ENCODE data around the gene MXRA5. TPM values are rescaled to one million over a fixed set of nuclear protein-coding genes. Genes with fewer than 3 reads are reported as not detected.
A peak's percentile ranks its signal among the peaks of the same experiment; 100 is the strongest.
"Not testable (repeated sequence)": the region's sequence is repeated elsewhere in the genome, so short reads cannot be mapped to it uniquely, and the experiment has no call there.

MXRA5 gene
- total RNA-seq, 1 experiment from 2014 or later: not detected

DNA sequence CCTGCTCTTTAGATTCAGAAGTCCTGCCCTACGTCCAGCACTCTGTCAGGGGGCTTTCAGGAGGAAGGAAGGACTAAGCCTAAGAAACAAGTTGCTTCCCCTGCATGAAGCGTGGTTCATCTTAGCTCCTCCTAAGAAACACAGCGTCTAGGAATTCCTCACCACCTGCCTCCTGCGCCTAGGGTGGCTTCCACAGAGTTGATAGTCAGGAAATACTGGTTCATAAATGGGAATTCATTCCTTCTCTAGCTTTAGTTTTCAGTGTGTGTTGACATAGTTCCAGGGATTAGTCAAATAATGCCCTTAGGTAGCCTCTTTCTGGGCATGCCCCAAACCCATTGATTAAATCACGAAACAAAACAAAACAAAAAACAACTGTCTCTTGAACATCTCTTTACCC, 1.7 kb upstream of the MXRA5 start:
- DNase-seq: no peak
- no peak overlapping the region for H3K4me3 ChIP-seq
- H3K9me3 ChIP-seq: no peaks in the 10 kb centered on the region
- no peaks in the 10 kb centered on the region for H3K36me3 ChIP-seq
- H3K27me3 ChIP-seq: peaks cover 22% of the 10 kb centered on the region

- peaks cover 22% of the 10 kb centered on the region for H3K27me3 ChIP-seq
- no peaks in the 10 kb centered on the region for H3K9me3 ChIP-seq
- no peaks in the 10 kb centered on the region for H3K36me3 ChIP-seq
- H3K4me3 ChIP-seq: peak overlapping the region; percentile 30
- peak; percentile 46 for DNase-seq
Observed at GRCh38 chrX:3345281-3346191, 916 bp downstream of the MXRA5 start.

- H3K27me3 ChIP-seq: peaks cover 22% of the 10 kb centered on the region
- DNase-seq, H3K9me3 ChIP-seq, H3K4me3 ChIP-seq, H3K36me3 ChIP-seq: not testable (repeated sequence)
Observed at GRCh38 chrX:3343569-3343968, 2.9 kb downstream of the MXRA5 start.

GRCh38 chrX:3340016-3340415, 6.4 kb downstream of the MXRA5 start:
- H3K27me3 ChIP-seq: peaks cover 8% of the 10 kb centered on the region
- H3K36me3 ChIP-seq: no peaks in the 10 kb centered on the region
- H3K4me3 ChIP-seq: no peak overlapping the region
- no peaks in the 10 kb centered on the region for H3K9me3 ChIP-seq
- DNase-seq: no peak

- Histone ChIP-seq H3K4me3 (no peak overlapping the region), H3K36me3 (no peaks in the 10 kb centered on the region), H3K9me3 (no peaks in the 10 kb centered on the region), H3K27me3 (no peaks in the 10 kb centered on the region)
- no peak for DNase-seq
Observed at GRCh38 chrX:3326681-3327080, 19.8 kb downstream of the MXRA5 start.

DNA sequence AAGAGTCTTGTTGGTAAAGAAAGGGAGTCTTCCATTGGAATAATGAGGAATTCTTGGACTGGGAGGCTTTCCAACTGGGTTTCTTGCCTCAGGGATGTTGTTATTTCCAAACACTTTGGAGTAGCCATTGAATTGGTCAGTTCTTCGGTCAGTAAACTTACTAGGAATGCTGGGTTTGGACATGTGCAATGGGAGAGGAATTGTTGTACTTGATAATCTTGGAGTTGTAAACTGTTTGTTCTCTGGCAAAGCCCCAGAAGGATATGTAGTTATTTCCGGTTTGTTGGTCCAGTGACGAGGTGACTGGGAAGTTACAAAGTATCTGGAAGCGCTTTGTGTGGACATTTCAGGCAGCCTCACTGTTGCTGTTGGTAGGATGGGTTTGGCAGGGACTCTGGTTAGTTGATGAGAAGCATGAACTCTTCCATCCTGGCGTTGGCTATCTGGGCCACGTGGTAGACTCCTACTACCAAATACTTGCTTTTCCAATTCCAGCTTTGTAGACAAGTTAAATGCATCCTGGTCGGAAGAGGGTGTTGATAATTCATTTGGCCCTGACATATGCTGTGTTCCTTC, 25.9 kb downstream of the MXRA5 start:
- no peak for DNase-seq
- Histone ChIP-seq H3K4me3 (no peak overlapping the region), H3K9me3 (no peaks in the 10 kb centered on the region), H3K36me3 (no peaks in the 10 kb centered on the region), H3K27me3 (no peaks in the 10 kb centered on the region)

DNA sequence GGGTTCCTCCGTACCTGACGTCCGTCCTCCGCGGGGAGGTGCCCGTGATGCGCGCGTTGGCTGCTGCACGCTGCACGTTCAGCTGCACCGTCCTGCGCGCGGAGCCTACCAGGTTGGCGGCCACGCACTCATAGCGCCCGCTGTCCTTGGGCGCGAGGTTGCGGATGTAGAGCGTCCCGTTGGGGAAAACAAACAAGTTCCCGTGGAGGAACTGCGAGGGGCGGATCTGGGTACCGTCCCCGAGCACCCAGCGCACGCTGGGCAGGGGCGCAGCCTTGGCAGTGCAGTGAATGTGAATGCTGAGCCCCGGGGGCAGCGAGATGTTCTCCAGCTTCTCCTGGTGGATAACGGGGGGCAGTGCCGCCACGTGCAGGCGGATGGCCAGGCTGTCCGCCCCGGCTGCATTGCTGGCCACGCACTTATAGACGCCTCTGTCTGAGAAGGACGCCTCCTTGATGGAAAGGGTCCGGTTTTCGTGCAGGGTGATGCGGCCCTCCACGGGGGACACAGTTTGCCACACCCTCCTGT, 29.2 kb downstream of the MXRA5 start:
- Histone ChIP-seq H3K9me3 (no peaks in the 10 kb centered on the region), H3K27me3 (no peaks in the 10 kb centered on the region), H3K36me3 (no peaks in the 10 kb centered on the region), H3K4me3 (no peak overlapping the region)
- no peak for DNase-seq

GRCh38 chrX:3312109-3312508, 34.3 kb downstream of the MXRA5 start:
- Histone ChIP-seq H3K4me3 (no peak overlapping the region), H3K27me3 (no peaks in the 10 kb centered on the region), H3K36me3 (no peaks in the 10 kb centered on the region), H3K9me3 (no peaks in the 10 kb centered on the region)
- no peak for DNase-seq

- Histone ChIP-seq H3K36me3 (no peaks in the 10 kb centered on the region), H3K27me3 (no peaks in the 10 kb centered on the region), H3K9me3 (no peaks in the 10 kb centered on the region), H3K4me3 (no peak overlapping the region)
- DNase-seq: no peak
Observed at GRCh38 chrX:3307881-3308280, 38.6 kb downstream of the MXRA5 start.

DNA sequence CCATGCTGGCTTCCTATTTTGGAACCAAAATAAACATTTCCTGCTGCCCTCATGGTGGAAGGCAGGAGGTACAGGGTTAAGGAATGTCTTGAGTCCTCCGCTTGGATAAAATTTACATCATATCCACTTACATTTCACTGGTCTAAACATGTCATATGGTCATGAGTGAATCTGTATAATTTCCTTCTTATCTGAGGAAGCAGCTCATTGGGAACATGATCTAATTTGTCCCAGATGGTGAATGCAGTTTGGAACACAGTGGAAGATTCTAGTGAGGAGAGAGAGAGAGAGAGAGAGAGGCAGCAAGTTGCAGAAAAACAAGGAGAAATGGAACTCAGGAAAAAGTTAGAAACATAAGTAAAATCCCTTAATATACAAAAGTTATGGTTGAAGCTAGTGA, 46.8 kb downstream of the MXRA5 start:
- H3K4me3 ChIP-seq: no peak overlapping the region
- no peak for DNase-seq
- H3K9me3 ChIP-seq: no peaks in the 10 kb centered on the region
- H3K36me3 ChIP-seq: no peaks in the 10 kb centered on the region
- H3K27me3 ChIP-seq: no peaks in the 10 kb centered on the region

- H3K36me3 ChIP-seq: no peaks in the 10 kb centered on the region
- no peaks in the 10 kb centered on the region for H3K27me3 ChIP-seq
- H3K4me3 ChIP-seq: no peak overlapping the region
- no peaks in the 10 kb centered on the region for H3K9me3 ChIP-seq
- DNase-seq: peak; percentile 9
Observed at GRCh38 chrX:3295731-3296130, 50.7 kb downstream of the MXRA5 start.

GRCh38 chrX:3293251-3293650, 53.2 kb downstream of the MXRA5 start:
- no peaks in the 10 kb centered on the region for H3K27me3 ChIP-seq
- H3K36me3 ChIP-seq: no peaks in the 10 kb centered on the region
- no peaks in the 10 kb centered on the region for H3K9me3 ChIP-seq
- no peak for DNase-seq
- H3K4me3 ChIP-seq: no peak overlapping the region

DNA sequence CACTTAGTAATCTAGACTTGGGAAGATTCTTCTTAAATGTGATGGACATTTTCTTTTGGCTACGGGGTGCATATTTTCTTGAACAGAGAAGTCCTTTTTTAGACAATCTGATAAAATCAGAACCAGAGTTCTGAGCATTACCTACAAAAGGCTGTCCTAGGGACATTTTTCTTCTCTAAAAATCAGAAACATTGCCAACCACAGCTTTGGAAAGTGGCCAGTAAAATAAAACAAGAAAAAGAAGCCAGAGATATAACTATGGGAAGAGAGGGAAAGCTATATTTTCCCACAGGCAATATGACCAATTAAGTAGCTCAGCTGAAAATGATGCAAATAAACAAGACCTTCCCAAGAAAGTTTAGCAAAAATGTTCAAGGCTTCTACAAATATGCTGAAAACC, 55.9 kb downstream of the MXRA5 start:
- H3K9me3 ChIP-seq: no peaks in the 10 kb centered on the region
- no peak overlapping the region for H3K4me3 ChIP-seq
- H3K36me3 ChIP-seq: no peaks in the 10 kb centered on the region
- no peak for DNase-seq
- no peaks in the 10 kb centered on the region for H3K27me3 ChIP-seq

- H3K27me3 ChIP-seq: no peaks in the 10 kb centered on the region
- DNase-seq: peak; percentile 75
- H3K9me3 ChIP-seq: no peaks in the 10 kb centered on the region
- peak overlapping the region; percentile 15 for H3K4me3 ChIP-seq
- H3K36me3 ChIP-seq: no peaks in the 10 kb centered on the region
Observed at GRCh38 chrX:3286196-3286945, 60.1 kb downstream of the MXRA5 start.

DNA sequence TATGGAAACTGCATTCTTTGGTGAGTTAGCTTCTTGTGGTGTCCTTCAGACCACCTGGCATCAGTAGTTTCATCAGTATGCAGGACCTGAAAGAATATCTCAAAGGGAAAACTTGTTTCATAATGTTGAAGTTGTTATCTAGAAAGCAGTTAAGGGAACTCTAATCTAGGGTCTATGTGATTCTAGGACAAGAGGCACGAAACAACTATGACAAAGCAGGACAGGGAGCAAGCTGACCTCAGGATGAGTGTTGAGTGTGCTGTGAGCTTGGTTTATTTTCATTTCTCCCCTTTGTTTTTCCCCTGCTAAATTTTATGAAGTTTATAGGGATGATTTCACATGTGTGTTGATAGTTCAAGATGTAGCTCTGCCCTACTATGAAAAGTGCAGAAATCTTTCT, 65.7 kb downstream of the MXRA5 start:
- no peaks in the 10 kb centered on the region for H3K36me3 ChIP-seq
- H3K4me3 ChIP-seq: no peak overlapping the region
- H3K27me3 ChIP-seq: no peaks in the 10 kb centered on the region
- H3K9me3 ChIP-seq: no peaks in the 10 kb centered on the region
- DNase-seq: no peak

- not testable (repeated sequence) for H3K4me3 ChIP-seq, H3K27me3 ChIP-seq, DNase-seq, H3K9me3 ChIP-seq, H3K36me3 ChIP-seq
Observed at GRCh38 chrX:3273668-3274067, 72.8 kb downstream of the MXRA5 start.

DNA sequence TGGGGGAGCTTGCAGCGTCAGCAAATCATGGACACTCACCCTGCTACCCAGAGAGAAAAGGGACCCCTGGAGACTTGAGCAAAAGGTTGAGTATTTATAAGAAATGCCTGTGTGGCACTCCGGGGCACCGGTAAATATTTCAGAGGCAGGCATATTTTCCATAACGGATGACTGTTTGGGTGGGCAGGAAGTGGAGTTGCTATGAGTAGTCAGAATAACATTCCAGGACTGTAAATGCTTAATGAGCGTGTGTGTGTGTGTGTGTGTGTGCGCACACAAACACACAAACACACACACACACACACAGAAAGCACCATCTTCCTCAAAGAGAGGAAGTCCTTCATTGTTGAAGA, 74.6 kb downstream of the MXRA5 start:
- DNase-seq: peak; percentile 38
- Histone ChIP-seq H3K36me3 (no peaks in the 10 kb centered on the region), H3K4me3 (peak overlapping the region; percentile 14), H3K27me3 (no peaks in the 10 kb centered on the region), H3K9me3 (no peaks in the 10 kb centered on the region)
